ENCODE data around the gene PLA2G5.

The PLA2G5 gene

DNA sequence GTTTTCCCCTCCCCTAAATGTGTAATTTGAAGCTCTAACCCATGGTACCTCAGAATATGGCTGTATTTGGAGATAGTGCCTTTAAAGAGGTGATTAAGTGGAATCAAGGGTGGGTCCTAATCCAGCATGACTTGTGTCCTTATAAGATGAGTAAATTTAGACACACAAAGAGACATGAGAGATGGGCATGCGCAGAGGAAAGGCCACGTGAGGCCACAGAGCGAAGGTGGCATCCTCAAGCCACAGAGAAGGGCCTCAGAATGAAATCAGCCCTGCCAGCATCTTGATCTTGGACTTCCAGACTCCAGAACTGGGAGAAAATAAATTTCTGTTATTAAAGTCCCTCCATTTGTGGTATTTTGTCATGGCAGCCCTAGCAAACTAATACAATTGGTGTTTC lies 66.3 kb downstream of the PLA2G5 start:
- no peak overlapping the region for H3K4me2 ChIP-seq
- TF ChIP-seq CTCF (conservative IDR thresholded peaks at IDR 0.05; ENCODE audit: low read depth, low read length) = no peak
- no peak overlapping the region for H3K9ac ChIP-seq
- no peak overlapping the region for H3K4me3 ChIP-seq (IDR thresholded peaks at IDR 0.05; ENCODE audit: insufficient read depth, low read depth, low read length)
- no peaks in the 10 kb centered on the region for H3K79me2 ChIP-seq (ENCODE audit: insufficient read depth, low read depth)
- no peak overlapping the region for H3K27ac ChIP-seq
- no peaks in the 10 kb centered on the region for H4K20me1 ChIP-seq (ENCODE audit: insufficient read depth)
- peaks cover 7% of the 10 kb centered on the region for H3K27me3 ChIP-seq (ENCODE audit: insufficient read depth, low read depth)
- H2AFZ ChIP-seq (ENCODE audit: low read depth) = no peak overlapping the region
- no peaks in the 10 kb centered on the region for H3K4me1 ChIP-seq (ENCODE audit: low read depth, poor library complexity, severe bottlenecking)
- H3K36me3 ChIP-seq (ENCODE audit: insufficient read depth) = no peaks in the 10 kb centered on the region

GRCh38 chr1:20137055-20137454 lies 67.1 kb downstream of the PLA2G5 start:
- H3K36me3 ChIP-seq (ENCODE audit: insufficient read depth) = no peaks in the 10 kb centered on the region
- no peaks in the 10 kb centered on the region for H3K4me1 ChIP-seq (ENCODE audit: low read depth, poor library complexity, severe bottlenecking)
- no peak for TF ChIP-seq CTCF (conservative IDR thresholded peaks at IDR 0.05; ENCODE audit: low read depth, low read length)
- no peak overlapping the region for H3K4me3 ChIP-seq (IDR thresholded peaks at IDR 0.05; ENCODE audit: insufficient read depth, low read depth, low read length)
- no peak overlapping the region for H3K9ac ChIP-seq
- peaks cover 7% of the 10 kb centered on the region for H3K27me3 ChIP-seq (ENCODE audit: insufficient read depth, low read depth)
- no peak overlapping the region for H3K27ac ChIP-seq
- no peak overlapping the region for H3K4me2 ChIP-seq
- no peak overlapping the region for H2AFZ ChIP-seq (ENCODE audit: low read depth)
- no peaks in the 10 kb centered on the region for H4K20me1 ChIP-seq (ENCODE audit: insufficient read depth)
- H3K79me2 ChIP-seq (ENCODE audit: insufficient read depth, low read depth) = no peaks in the 10 kb centered on the region

GRCh38 chr1:20137604-20138003 lies 67.6 kb downstream of the PLA2G5 start:
- no peak overlapping the region for H3K27ac ChIP-seq
- H3K27me3 ChIP-seq (ENCODE audit: insufficient read depth, low read depth) = peaks cover 10% of the 10 kb centered on the region
- H3K36me3 ChIP-seq (ENCODE audit: insufficient read depth) = no peaks in the 10 kb centered on the region
- no peaks in the 10 kb centered on the region for H3K79me2 ChIP-seq (ENCODE audit: insufficient read depth, low read depth)
- no peak overlapping the region for H2AFZ ChIP-seq (ENCODE audit: low read depth)
- no peak for TF ChIP-seq CTCF (conservative IDR thresholded peaks at IDR 0.05; ENCODE audit: low read depth, low read length)
- H3K4me1 ChIP-seq (ENCODE audit: low read depth, poor library complexity, severe bottlenecking) = no peaks in the 10 kb centered on the region
- no peak overlapping the region for H3K4me2 ChIP-seq
- H4K20me1 ChIP-seq (ENCODE audit: insufficient read depth) = no peaks in the 10 kb centered on the region
- H3K4me3 ChIP-seq (IDR thresholded peaks at IDR 0.05; ENCODE audit: insufficient read depth, low read depth, low read length) = no peak overlapping the region
- H3K9ac ChIP-seq = no peak overlapping the region

DNA sequence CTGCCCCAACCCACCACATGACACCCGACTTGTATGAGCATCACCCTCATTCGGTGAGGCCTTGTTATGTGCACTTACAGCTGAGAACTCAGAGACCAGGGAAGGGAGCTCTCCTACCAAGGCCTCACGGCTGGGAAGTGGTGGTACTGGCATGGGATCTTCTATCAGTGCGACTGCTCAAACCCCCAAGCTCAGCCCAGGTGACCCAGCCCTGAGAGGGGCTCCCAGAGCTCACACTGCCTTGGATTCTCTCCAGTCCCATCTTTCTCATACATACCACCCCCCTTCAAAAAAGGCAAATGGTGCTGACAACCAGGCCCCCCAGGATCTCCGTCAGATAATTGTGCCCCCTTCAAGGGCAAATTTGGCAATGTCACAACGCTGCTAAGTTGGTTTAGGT lies 68.4 kb downstream of the PLA2G5 start:
- no peaks in the 10 kb centered on the region for H3K4me1 ChIP-seq (ENCODE audit: low read depth, poor library complexity, severe bottlenecking)
- no peak overlapping the region for H3K4me2 ChIP-seq
- peaks cover 12% of the 10 kb centered on the region for H3K27me3 ChIP-seq (ENCODE audit: insufficient read depth, low read depth)
- TF ChIP-seq CTCF (conservative IDR thresholded peaks at IDR 0.05; ENCODE audit: low read depth, low read length) = no peak
- H3K4me3 ChIP-seq (IDR thresholded peaks at IDR 0.05; ENCODE audit: insufficient read depth, low read depth, low read length) = no peak overlapping the region
- H3K79me2 ChIP-seq (ENCODE audit: insufficient read depth, low read depth) = no peaks in the 10 kb centered on the region
- no peak overlapping the region for H3K27ac ChIP-seq
- no peak overlapping the region for H2AFZ ChIP-seq (ENCODE audit: low read depth)
- no peaks in the 10 kb centered on the region for H4K20me1 ChIP-seq (ENCODE audit: insufficient read depth)
- H3K36me3 ChIP-seq (ENCODE audit: insufficient read depth) = no peaks in the 10 kb centered on the region
- H3K9ac ChIP-seq = no peak overlapping the region

Measured in KMS-11 (cell line).